Measurements from ENCODE around the gene SETD2. TPM values are rescaled to one million over a fixed set of nuclear protein-coding genes. Genes with fewer than 3 reads are reported as not detected.

SETD2 gene
- total and polyA plus RNA-seq, 4 donors = 7.6 to 37.6 (median 19.0) TPM

- TF ChIP-seq CTCF (IDR thresholded peaks at IDR 0.05; ENCODE audit: low read depth, low read length, missing input control) (no peak), SP1 (IDR thresholded peaks at IDR 0.05) (no peak), GABPA (IDR thresholded peaks at IDR 0.05 in 1 of 2, conservative IDR thresholded peaks at IDR 0.05 in 1 of 2) (no peak), ZBTB33 (IDR thresholded peaks at IDR 0.05) (no peak), RXRA (IDR thresholded peaks at IDR 0.05) (no peak)
Observed at GRCh38 chr3:46978381-46978780, 185.5 kb downstream of the SETD2 start (continued).

- TF ChIP-seq FOXA1 (IDR thresholded peaks at IDR 0.05) (no peak), JUND (IDR thresholded peaks at IDR 0.05) (no peak), HNF4A (conservative IDR thresholded peaks at IDR 0.05) (no peak), ATF3 (IDR thresholded peaks at IDR 0.05) (no peak), ZBTB33 (IDR thresholded peaks at IDR 0.05) (no peak), HNF4G (IDR thresholded peaks at IDR 0.05) (no peak), REST (IDR thresholded peaks at IDR 0.05) (no peak), CTCF (IDR thresholded peaks at IDR 0.05; ENCODE audit: low read depth, low read length, missing input control) (no peak), SP1 (IDR thresholded peaks at IDR 0.05) (no peak), RAD21 (IDR thresholded peaks at IDR 0.05) (no peak), FOXA2 (IDR thresholded peaks at IDR 0.05) (no peak), EGR1 (IDR thresholded peaks at IDR 0.05; ENCODE audit: low read depth in 2 of 2) (no peak), YY1 (IDR thresholded peaks at IDR 0.05) (no peak), TAF1 (conservative IDR thresholded peaks at IDR 0.05) (no peak), GABPA (IDR thresholded peaks at IDR 0.05 in 1 of 2, conservative IDR thresholded peaks at IDR 0.05 in 1 of 2) (no peak), NR2F2 (IDR thresholded peaks at IDR 0.05) (no peak), RXRA (IDR thresholded peaks at IDR 0.05) (no peak), MAX (IDR thresholded peaks at IDR 0.05) (no peak)
- H3K27me3 ChIP-seq (ENCODE audit: control insufficient read depth in 4 of 4, insufficient read depth in 4 of 4, low read length in 3 of 4) = no peaks in the 10 kb centered on the region
- peaks cover 0 to 4% (median 1%) of the 10 kb centered on the region in 4 donors for H3K36me3 ChIP-seq (ENCODE audit: control insufficient read depth in 4 of 4, insufficient read depth in 3 of 4, low read depth in 1 of 4, low read length in 3 of 4)
- no peak overlapping the region for H3K27ac ChIP-seq (ENCODE audit: low read depth in 1 of 2, low read length in 2 of 2)
- peaks cover 11 to 34% (median 24%) of the 10 kb centered on the region in 4 donors for H3K4me1 ChIP-seq (ENCODE audit: control insufficient read depth in 4 of 4, insufficient read depth in 4 of 4, low read length in 3 of 4)
- no peak for DNase-seq (ENCODE audit: low spot score)
- WGBS = 97% methylated on average over 5 of the region's 5 CpGs
- H3K9me3 ChIP-seq (ENCODE audit: control insufficient read depth in 4 of 4, low read length in 3 of 4) = no peaks in the 10 kb centered on the region
- H3K4me3 ChIP-seq (ENCODE audit: low read depth in 1 of 3, low read length in 3 of 3) = no peak overlapping the region
- no peak overlapping the region for H3K9ac ChIP-seq (ENCODE audit: low read depth in 1 of 2, low read length in 2 of 2)
Observed at GRCh38 chr3:46977811-46978195, 186.1 kb downstream of the SETD2 start.
